ENCODE results near the gene MRPL43.

- TF ChIP-seq CTCF (IDR thresholded peaks at IDR 0.05), result no peak
- no peak for TF ChIP-seq POLR2A (IDR thresholded peaks at IDR 0.05)
These were observed 42.4 kb upstream of the MRPL43 start for GRCh38 chr10:101029520-101030295.

All from adrenal gland (tissue), 5 donors.